ENCODE data around the gene S1PR2. TPM values are rescaled to one million over a fixed set of nuclear protein-coding genes. Genes with fewer than 3 reads are reported as not detected.

S1PR2 gene
- total and polyA plus RNA-seq, 2 donors (not counting 3 experiments of a cell fraction or from before 2014, with no cell fraction given), result 0.70 to 1.0 TPM

- Histone ChIP-seq H3K27me3 (ENCODE audit: control insufficient read depth in 2 of 2, insufficient read depth in 2 of 2, low read length in 2 of 2) (peaks cover 0 to 1% of the 10 kb centered on the region in 2 experiments), H3K4me3 (replicated peaks in 1 of 3; ENCODE audit: insufficient read depth in 1 of 3, low read depth in 1 of 3, low read length in 3 of 3) (no peak overlapping the region), H3K4me2 (ENCODE audit: insufficient read depth, low read length) (no peak overlapping the region), H2AFZ (ENCODE audit: low read depth, low read length) (no peak overlapping the region), H3K36me3 (ENCODE audit: control insufficient read depth in 2 of 2, extremely low read depth in 1 of 2, insufficient read depth in 2 of 2, low read length in 2 of 2) (no peaks in the 10 kb centered on the region), H3K9me3 (replicated peaks; ENCODE audit: control insufficient read depth, insufficient read depth, low read length) (no peaks in the 10 kb centered on the region), H3K79me2 (ENCODE audit: control insufficient read depth, insufficient read depth, low read length) (no peaks in the 10 kb centered on the region), H3K27ac (ENCODE audit: insufficient read depth, low read depth, low read length) (no peak overlapping the region), H3K4me1 (ENCODE audit: control insufficient read depth, extremely low read depth, insufficient read depth, low read length) (no peaks in the 10 kb centered on the region), H4K20me1 (replicated peaks; ENCODE audit: control insufficient read depth, extremely low read depth, insufficient read depth, low read length) (no peaks in the 10 kb centered on the region), H3K9me1 (replicated peaks; ENCODE audit: control insufficient read depth, extremely low read depth, insufficient read depth, low read length) (no peaks in the 10 kb centered on the region), H3K9ac (replicated peaks; ENCODE audit: extremely low read depth, insufficient read depth, low read length) (no peak overlapping the region)
- intact Hi-C loops (cut with micrococcal nuclease) (no loop called here), dilution Hi-C loops (cut with MboI; ENCODE audit: extremely low pct_ligation_motif_present, low sequenced_read_pairs) (no loop called here)
- TF ChIP-seq, protein P1, sequence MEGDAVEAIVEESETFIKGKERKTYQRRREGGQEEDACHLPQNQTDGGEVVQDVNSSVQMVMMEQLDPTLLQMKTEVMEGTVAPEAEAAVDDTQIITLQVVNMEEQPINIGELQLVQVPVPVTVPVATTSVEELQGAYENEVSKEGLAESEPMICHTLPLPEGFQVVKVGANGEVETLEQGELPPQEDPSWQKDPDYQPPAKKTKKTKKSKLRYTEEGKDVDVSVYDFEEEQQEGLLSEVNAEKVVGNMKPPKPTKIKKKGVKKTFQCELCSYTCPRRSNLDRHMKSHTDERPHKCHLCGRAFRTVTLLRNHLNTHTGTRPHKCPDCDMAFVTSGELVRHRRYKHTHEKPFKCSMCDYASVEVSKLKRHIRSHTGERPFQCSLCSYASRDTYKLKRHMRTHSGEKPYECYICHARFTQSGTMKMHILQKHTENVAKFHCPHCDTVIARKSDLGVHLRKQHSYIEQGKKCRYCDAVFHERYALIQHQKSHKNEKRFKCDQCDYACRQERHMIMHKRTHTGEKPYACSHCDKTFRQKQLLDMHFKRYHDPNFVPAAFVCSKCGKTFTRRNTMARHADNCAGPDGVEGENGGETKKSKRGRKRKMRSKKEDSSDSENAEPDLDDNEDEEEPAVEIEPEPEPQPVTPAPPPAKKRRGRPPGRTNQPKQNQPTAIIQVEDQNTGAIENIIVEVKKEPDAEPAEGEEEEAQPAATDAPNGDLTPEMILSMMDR (IDR thresholded peaks at IDR 0.05; ENCODE audit: extremely low read depth in 1 of 2, insufficient read depth in 1 of 2, low read depth in 1 of 2, low read length in 2 of 2), result no peak
- TF ChIP-seq MAX (IDR thresholded peaks at IDR 0.05; ENCODE audit: insufficient read depth, insufficient read length) (no peak), EZH2 (IDR thresholded peaks at IDR 0.05; ENCODE audit: borderline replicate concordance, low read depth, low read length, severe bottlenecking) (no peak), GATA2 (IDR thresholded peaks at IDR 0.05; ENCODE audit: insufficient read depth, insufficient read length, low read depth, low read length) (no peak), JUN (IDR thresholded peaks at IDR 0.05; ENCODE audit: borderline replicate concordance, insufficient read depth, insufficient read length, low read depth) (no peak), POLR2AphosphoS5 (IDR thresholded peaks at IDR 0.05; ENCODE audit: insufficient read depth, low read depth, low read length) (no peak), FOS (IDR thresholded peaks at IDR 0.05; ENCODE audit: borderline replicate concordance, insufficient read depth, low read length) (no peak), MYC (IDR thresholded peaks at IDR 0.05; ENCODE audit: low read depth, low read length) (no peak), POLR2A (IDR thresholded peaks at IDR 0.05; ENCODE audit: low read depth, low read length) (no peak)
- DNase-seq (ENCODE audit: low read depth, low spot score), result no peak
- CTCF ChIA-PET, result interaction anchor here (0.8 to 1.5 kb wide), 5 partner anchors 10 to 53 kb away, joined by 3 to 4 read pairs (median 4); no protein-coding TSS in a partner anchor
- POLR2A ChIA-PET, result no interaction called here
- FAIRE-seq, result no peak
- no TSS peak for BruUV-seq (replicated peaks)
Measured at GRCh38 chr19:10206226-10206885, 24.8 kb downstream of the S1PR2 start.
